Body of pancreas (tissue), 4 donors: ENCODE results near the gene ZNF516. TPM values are rescaled to one million over a fixed set of nuclear protein-coding genes. Genes with fewer than 3 reads are reported as not detected.

ENCODE experiments used
- ATAC-seq: fragments of 150-250 bp; one replicate; pipeline ENCODE4 v1.9.1; 2016
- DNase-seq, 4 donors: peaks; one replicate each; pipeline ENCODE4 v3.0.0-alpha.2; 2019
- H3K27ac ChIP-seq, 4 donors: fragments of 200-600 bp; sonication (generic); 1 replicate in 3 of 4; 2 replicates in 1 of 4; pipeline versions ENCODE4 v1.5.1 to v1.6.1; 2016 to 2019; ENCODE audit warnings: mild to moderate bottlenecking in 1 of 4, mixed read lengths in 1 of 4, moderate library complexity in 1 of 4
- H3K27me3 ChIP-seq, 2 donors: fragments of 200-600 bp; sonication (generic); one replicate each; pipeline ENCODE4 v1.6.0; 2016; ENCODE audit warnings: mild to moderate bottlenecking in 1 of 2
- H3K36me3 ChIP-seq, 2 donors: fragments of 200-600 bp; sonication (generic); replicated peaks in 1 of 2; 2 replicates each; pipeline ENCODE4 v1.5.1; 2016; ENCODE audit warnings: low read depth in 2 of 2; ENCODE audit not compliant: insufficient read depth in 1 of 2
- H3K4me1 ChIP-seq: fragments of 200-600 bp; sonication (generic); one replicate; pipeline ENCODE4 v1.6.0; 2016
- H3K4me3 ChIP-seq, 2 donors: fragments of 200-600 bp; sonication (generic); 1 replicate in 1 of 2; 2 replicates in 1 of 2; pipeline ENCODE4 v1.5.1; 2016 to 2019
- H3K9me3 ChIP-seq, 3 donors: fragments of 200-600 bp; sonication (generic); 1 replicate in 2 of 3; 2 replicates in 1 of 3; pipeline ENCODE4 v1.5.1; 2016
- CTCF ChIP-seq, 7 experiments: fragments of 450-650 bp in 4 of 7; fragments of 200-600 bp in 3 of 7; sonication (generic) in 3 of 7; IDR thresholded peaks; one replicate each; pipeline ENCODE4 v1.5.1; 2016 to 2019; ENCODE audit warnings: antibody characterized with exemption in 7 of 7
- POLR2A ChIP-seq, 3 donors: fragments of 450-650 bp; IDR thresholded peaks; one replicate each; pipeline ENCODE4 v1.6.1; 2016; ENCODE audit warnings: antibody characterized with exemption in 3 of 3, mild to moderate bottlenecking in 2 of 3
- WGBS, 2 donors: methylation state at CpG; one replicate each; pipeline ENCODE4 v1.1.5; 2017; 5-methylcytosine and 5-hydroxymethylcytosine counted together
- intact Hi-C: fragments of 100-400 bp; cut with DNase I; formaldehyde crosslinking; loops from one replicate; pipeline ENCODE4 v1.15.1; 2023
- total RNA-seq, 2 donors: library from RNA; depleted of rRNA; stranded (reverse); fragments of >200 nt; gene quantifications; one replicate each; pipeline ENCODE4 v1.1.0, GENCODE V29; 2016

ZNF516 gene
- total RNA-seq, 2 donors from 2014 or later: 13.5 to 16.5 TPM

- DNase-seq (no peak), ATAC-seq (no peak)
- intact Hi-C loops: no loop called here
- TF ChIP-seq CTCF (IDR thresholded peaks at IDR 0.05): no peak
- TF ChIP-seq POLR2A (IDR thresholded peaks at IDR 0.05): no peak
- H3K27ac ChIP-seq: no peak overlapping the region
- no peak overlapping the region for H3K4me3 ChIP-seq
- H3K9me3 ChIP-seq: no peaks in the 10 kb centered on the region
- no peaks in the 10 kb centered on the region for H3K4me1 ChIP-seq
- H3K27me3 ChIP-seq: no peaks in the 10 kb centered on the region
- H3K36me3 ChIP-seq: no peaks in the 10 kb centered on the region
- WGBS, 2 donors: 61 to 67% methylated on average over 5 of the region's 5 CpGs
Observed at GRCh38 chr18:76504749-76505148, 9.7 kb upstream of the ZNF516 start.

GRCh38 chr18:76503649-76504386, 8.8 kb upstream of the ZNF516 start:
- 68% methylated on average over 14 to 15 of the region's 15 CpGs for WGBS, 2 donors

GRCh38 chr18:76502551-76502950, 7.5 kb upstream of the ZNF516 start:
- TF ChIP-seq POLR2A (IDR thresholded peaks at IDR 0.05) (no peak), CTCF (IDR thresholded peaks at IDR 0.05) (no peak)
- Histone ChIP-seq H3K4me1 (no peaks in the 10 kb centered on the region), H3K9me3 (no peaks in the 10 kb centered on the region), H3K27me3 (no peaks in the 10 kb centered on the region), H3K4me3 (no peak overlapping the region), H3K27ac (no peak overlapping the region), H3K36me3 (no peaks in the 10 kb centered on the region)
- 75 to 85% methylated on average over 7 of the region's 7 CpGs for WGBS, 2 donors
- intact Hi-C loops: no loop called here
- DNase-seq: no peak
- no peak for ATAC-seq

More at GRCh38 chr18:76503649-76504386, 8.8 kb upstream of the ZNF516 start:
- Histone ChIP-seq H3K9me3 (no peaks in the 10 kb centered on the region), H3K27me3 (no peaks in the 10 kb centered on the region), H3K4me3 (no peak overlapping the region), H3K36me3 (no peaks in the 10 kb centered on the region), H3K27ac (no peak overlapping the region), H3K4me1 (no peaks in the 10 kb centered on the region)
- TF ChIP-seq CTCF (IDR thresholded peaks at IDR 0.05): no peak
- no peak for TF ChIP-seq POLR2A (IDR thresholded peaks at IDR 0.05)
- ATAC-seq (no peak), DNase-seq (no peak)
- intact Hi-C loops: no loop called here

GRCh38 chr18:76499637-76500340, 4.7 kb upstream of the ZNF516 start:
- H3K9me3 ChIP-seq: no peaks in the 10 kb centered on the region
- H3K4me3 ChIP-seq: no peak overlapping the region
- 58 to 74% methylated on average over 10 of the region's 10 CpGs for WGBS, 2 donors
- no peak overlapping the region for H3K27ac ChIP-seq
- no peaks in the 10 kb centered on the region for H3K36me3 ChIP-seq
- intact Hi-C loops: no loop called here
- H3K27me3 ChIP-seq: no peaks in the 10 kb centered on the region
- DNase-seq (no peak), ATAC-seq (no peak)
- no peaks in the 10 kb centered on the region for H3K4me1 ChIP-seq
- TF ChIP-seq CTCF (IDR thresholded peaks at IDR 0.05) (no peak), POLR2A (IDR thresholded peaks at IDR 0.05) (no peak)
